ENCODE measurements around the gene HMGXB4.

DNA sequence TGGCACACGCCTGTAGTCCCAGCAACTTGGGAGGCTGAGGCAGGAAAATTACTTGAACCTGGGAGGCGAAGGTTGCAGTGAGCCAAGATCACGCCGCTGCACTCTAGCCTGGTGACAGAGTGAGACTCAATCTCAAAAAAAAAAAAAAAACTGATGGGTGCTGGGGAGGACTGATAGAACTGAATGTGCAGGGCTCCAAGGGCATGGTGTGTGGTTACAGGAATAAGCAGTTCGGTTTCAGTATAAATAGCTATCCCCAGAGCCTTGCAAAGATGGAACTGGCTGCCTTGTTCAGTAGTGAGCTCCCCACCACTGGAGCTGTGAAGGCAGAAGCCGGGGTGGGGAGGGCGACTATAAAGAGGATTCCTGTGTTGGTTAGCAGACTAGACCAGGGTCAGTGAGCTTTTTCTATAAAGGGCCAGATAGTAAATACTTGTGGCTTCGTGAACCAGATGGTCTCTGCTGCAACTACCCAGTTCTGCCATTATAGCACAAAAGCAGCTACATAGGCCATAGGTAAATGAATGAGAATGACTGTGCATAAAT is 48.3 kb downstream of the HMGXB4 start:
- TF ChIP-seq CTCF (IDR thresholded peaks at IDR 0.05 in 2 of 3, conservative IDR thresholded peaks at IDR 0.05 in 1 of 3; ENCODE audit: insufficient read depth in 2 of 3, low read depth in 1 of 3, low read length in 3 of 3), result no peak
- TF ChIP-seq SOX6 (IDR thresholded peaks at IDR 0.05), result no peak
- no peak for TF ChIP-seq MLX (CRISPR knock-in tag; conservative IDR thresholded peaks at IDR 0.05)
- no peak for TF ChIP-seq SMARCA4 (IDR thresholded peaks at IDR 0.05)
- TF ChIP-seq SMARCA5 (IDR thresholded peaks at IDR 0.05), result no peak
- TF ChIP-seq SREBF1 (IDR thresholded peaks at IDR 0.05; ENCODE audit: borderline replicate concordance, low read depth, low read length), result no peak
- TF ChIP-seq GATAD2A (IDR thresholded peaks at IDR 0.05), result no peak
